Hepatocyte (in vitro differentiated cells): Measurements from ENCODE around the gene MZT2B. TPM values are rescaled to one million over a fixed set of nuclear protein-coding genes. Genes with fewer than 3 reads are reported as not detected.
A peak's percentile ranks its signal among the peaks of the same experiment; 100 is the strongest.
"Not testable (repeated sequence)": the region's sequence is repeated elsewhere in the genome, so short reads cannot be mapped to it uniquely, and the experiment has no call there.

Experiments
- DNase-seq: peaks from one replicate; pipeline ENCODE4 v3.0.0-alpha.2; 2016; ENCODE audit warnings: low spot score
- H2AFZ ChIP-seq: fragments of 200-600 bp; sonication (generic); 2 replicates; pipeline ENCODE4 v1.6.0; 2016; ENCODE audit warnings: antibody characterized with exemption, mild to moderate bottlenecking
- H3K27ac ChIP-seq: fragments of 200-600 bp; sonication (generic); 2 replicates; pipeline ENCODE4 v1.5.1; 2016; ENCODE audit warnings: mild to moderate bottlenecking
- H3K27me3 ChIP-seq: fragments of 200-600 bp; sonication (generic); 2 replicates; pipeline ENCODE4 v1.6.1; 2016
- H3K36me3 ChIP-seq: fragments of 200-600 bp; sonication (generic); replicated peaks from 2 replicates; pipeline ENCODE4 v1.5.1; 2016; ENCODE audit warnings: low read depth; ENCODE audit not compliant: insufficient read depth
- H3K4me1 ChIP-seq: fragments of 200-600 bp; sonication (generic); 2 replicates; pipeline ENCODE4 v1.5.1; 2016; ENCODE audit warnings: mild to moderate bottlenecking, moderate library complexity; ENCODE audit not compliant: insufficient read depth
- H3K4me2 ChIP-seq: fragments of 200-600 bp; sonication (generic); 2 replicates; pipeline ENCODE4 v1.6.0; 2016
- H3K4me3 ChIP-seq: fragments of 200-600 bp; sonication (generic); 2 replicates; pipeline ENCODE4 v1.5.1; 2016; ENCODE audit warnings: mild to moderate bottlenecking
- H3K79me2 ChIP-seq: fragments of 200-600 bp; sonication (generic); 2 replicates; pipeline ENCODE4 v1.6.0; 2017; ENCODE audit warnings: mild to moderate bottlenecking
- H3K9me2 ChIP-seq: fragments of 200-600 bp; sonication (generic); replicated peaks from 2 replicates; pipeline ENCODE4 v1.6.0; 2017; ENCODE audit warnings: mild to moderate bottlenecking; ENCODE audit not compliant: insufficient read depth
- H3K9me3 ChIP-seq: fragments of 200-600 bp; sonication (generic); 2 replicates; pipeline ENCODE4 v1.5.1; 2016; ENCODE audit warnings: low read depth, mild to moderate bottlenecking
- H4K20me1 ChIP-seq: fragments of 200-600 bp; sonication (generic); 2 replicates; pipeline ENCODE4 v1.6.0; 2016; ENCODE audit warnings: mild to moderate bottlenecking; ENCODE audit not compliant: insufficient read depth, poor library complexity, severe bottlenecking
- WGBS: methylation state at CpG from one replicate; pipeline ENCODE4 v1.1.6; 2016; ENCODE audit warnings: low lambda C conversion rate; ENCODE audit errors: missing lambda C conversion rate; 5-methylcytosine and 5-hydroxymethylcytosine counted together
- polyA plus RNA-seq: library from polyadenylated mRNA; unstranded; fragments of >200 nt; fragmentation: Nextera tagmentation; extraction: Ambion mirVana; gene quantifications from 2 replicates; pipeline ENCODE4 v1.2.1, GENCODE V29; 2016
- total RNA-seq: library from RNA; depleted of rRNA; stranded (reverse); fragments of >200 nt; gene quantifications from 2 replicates; pipeline ENCODE4 v1.2.3, GENCODE V29; 2014

The MZT2B gene
- total and polyA plus RNA-seq, 2 experiments from 2014 or later = 103 to 424 TPM

- H3K36me3 ChIP-seq, H2AFZ ChIP-seq, H3K9me2 ChIP-seq, H3K27me3 ChIP-seq, H4K20me1 ChIP-seq, DNase-seq, H3K27ac ChIP-seq, H3K4me2 ChIP-seq, H3K9me3 ChIP-seq, H3K4me3 ChIP-seq, H3K4me1 ChIP-seq: not testable (repeated sequence)
- 91% methylated on average over 29 of the region's 30 CpGs for WGBS
- H3K79me2 ChIP-seq = peaks cover 18% of the 10 kb centered on the region
These were observed 42.5 kb upstream of the MZT2B start for GRCh38 chr2:130139331-130140280.

GRCh38 chr2:130140516-130140915, 41.5 kb upstream of the MZT2B start:
- not testable (repeated sequence) for H3K4me2 ChIP-seq, H3K4me1 ChIP-seq, DNase-seq, H3K9me2 ChIP-seq, H2AFZ ChIP-seq, H3K9me3 ChIP-seq, H4K20me1 ChIP-seq, H3K79me2 ChIP-seq, H3K4me3 ChIP-seq, H3K27ac ChIP-seq, H3K27me3 ChIP-seq, H3K36me3 ChIP-seq
- 93% methylated on average over 5 of the region's 7 CpGs for WGBS

DNA sequence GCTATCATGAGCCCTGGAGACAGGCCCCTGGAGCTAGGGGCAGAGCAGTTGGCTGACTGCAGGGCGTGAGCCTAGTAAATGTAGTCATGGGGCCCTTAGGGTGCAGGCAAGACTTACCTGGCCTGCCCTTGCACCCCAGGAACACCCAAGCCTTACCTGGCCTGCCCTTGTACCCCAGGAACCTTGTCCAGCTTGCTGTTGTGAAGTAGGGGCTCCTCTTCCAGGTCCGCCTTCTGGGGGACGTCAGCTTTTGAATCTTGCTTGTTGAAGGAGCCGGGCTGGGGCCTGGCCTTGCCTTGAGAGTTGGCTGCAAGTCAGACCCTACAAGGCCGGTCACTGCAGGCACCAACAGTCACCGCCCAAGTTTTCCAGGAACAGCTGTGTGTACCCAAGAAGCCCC, 41.1 kb upstream of the MZT2B start:
- H3K27me3 ChIP-seq, H3K4me1 ChIP-seq, H3K79me2 ChIP-seq, H2AFZ ChIP-seq, H3K36me3 ChIP-seq, H3K9me2 ChIP-seq, H3K4me2 ChIP-seq, H3K9me3 ChIP-seq, H3K4me3 ChIP-seq, H4K20me1 ChIP-seq, DNase-seq, H3K27ac ChIP-seq: not testable (repeated sequence)
- 96% methylated on average over 4 of the region's 6 CpGs for WGBS

- not testable (repeated sequence) for H3K4me2 ChIP-seq, H3K4me1 ChIP-seq, H3K27me3 ChIP-seq, H3K79me2 ChIP-seq, H4K20me1 ChIP-seq, H3K36me3 ChIP-seq, H3K4me3 ChIP-seq, DNase-seq, H3K27ac ChIP-seq, H2AFZ ChIP-seq, H3K9me2 ChIP-seq, H3K9me3 ChIP-seq
- WGBS = 92% methylated on average over 10 of the region's 22 CpGs
These were observed 40.3 kb upstream of the MZT2B start for GRCh38 chr2:130141645-130142370.

- not testable (repeated sequence) for H3K4me2 ChIP-seq, H3K27me3 ChIP-seq, H2AFZ ChIP-seq, H3K9me3 ChIP-seq, H3K4me3 ChIP-seq, H3K79me2 ChIP-seq, H3K9me2 ChIP-seq, H3K4me1 ChIP-seq, H3K27ac ChIP-seq, H4K20me1 ChIP-seq, H3K36me3 ChIP-seq, DNase-seq
- 97% methylated on average over 13 of the region's 13 CpGs for WGBS
These were observed 39.4 kb upstream of the MZT2B start for GRCh38 chr2:130142396-130143265.

GRCh38 chr2:130143266-130144039, 38.6 kb upstream of the MZT2B start:
- H3K9me2 ChIP-seq, H2AFZ ChIP-seq, H3K27ac ChIP-seq, H3K79me2 ChIP-seq, H3K4me3 ChIP-seq, H3K27me3 ChIP-seq, H3K9me3 ChIP-seq, H3K36me3 ChIP-seq, DNase-seq, H4K20me1 ChIP-seq, H3K4me1 ChIP-seq: not testable (repeated sequence)
- 38% methylated on average over 19 of the region's 28 CpGs for WGBS
- H3K4me2 ChIP-seq = peak overlapping the region; percentile 93

DNA sequence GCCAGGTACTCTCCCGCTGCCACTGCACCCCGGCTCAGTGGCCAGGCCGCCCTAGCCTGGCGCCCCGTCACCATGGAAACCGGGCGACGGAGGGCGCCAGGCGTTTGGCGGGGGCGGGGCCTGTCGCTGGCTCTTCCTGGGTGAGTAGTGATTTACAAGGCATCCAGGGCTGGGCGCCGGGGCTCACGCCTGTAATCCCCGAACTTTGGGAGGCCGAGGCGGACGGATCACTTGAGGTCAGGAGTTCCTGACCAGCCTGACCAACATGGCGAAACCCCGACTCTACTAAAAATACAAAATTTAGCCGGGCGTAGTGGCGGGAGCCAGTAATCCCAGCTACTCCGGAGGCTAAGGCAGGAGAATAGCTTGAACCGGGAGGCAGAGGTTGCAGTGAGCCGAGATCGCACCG, 37.1 kb upstream of the MZT2B start, which contains the start of gene CCDC74B:
TSS of gene CCDC74B (minus strand) at position 107 of the 409 bp plus-strand sequence. CDS start 116 bp downstream, outside the sequence.
- H3K36me3 ChIP-seq, H3K79me2 ChIP-seq, H3K9me2 ChIP-seq, H3K9me3 ChIP-seq, H3K4me1 ChIP-seq, H3K27me3 ChIP-seq, H4K20me1 ChIP-seq: not testable (repeated sequence)
- Histone ChIP-seq H3K4me3 (peak within 1 kb of the TSS; percentile 61), H2AFZ (peak within 1 kb of the TSS; percentile 68), H3K4me2 (peak within 1 kb of the TSS; percentile 93), H3K27ac (peak within 1 kb of the TSS; percentile 16)
- 6% methylated on average over 27 of the region's 30 CpGs for WGBS
- peak; percentile 74 for DNase-seq

GRCh38 chr2:130148515-130148914, 33.5 kb upstream of the MZT2B start:
- not testable (repeated sequence) for H3K79me2 ChIP-seq, H3K4me1 ChIP-seq, H4K20me1 ChIP-seq, H3K9me3 ChIP-seq, H3K4me3 ChIP-seq, H3K27ac ChIP-seq, H2AFZ ChIP-seq, H3K4me2 ChIP-seq, H3K36me3 ChIP-seq, H3K27me3 ChIP-seq, DNase-seq, H3K9me2 ChIP-seq
- WGBS = 75% methylated on average over 6 of the region's 6 CpGs
